Panc1 (cell line): ENCODE data around the gene CEP83. TPM values are rescaled to one million over a fixed set of nuclear protein-coding genes. Genes with fewer than 3 reads are reported as not detected.

Experiments
- ATAC-seq: fragments of 200-7000 bp; cut with Tn5 transposase; 2 replicates; pipeline ENCODE4 v1.9.1; 2020; ENCODE audit warnings: mild to moderate bottlenecking, moderate library complexity
- BruUV-seq: library from RNA; stranded (reverse); fragments of 400-500 nt; replicated peaks from 2 replicates; lab custom pipeline; 2021; lab: Mats Ljungman, UMichigan
- CTCF ChIA-PET: fragments of 300-600 bp; sonication (Branson Sonifier 250); formaldehyde crosslinking; loops from one replicate; lab custom pipeline; 2022; ENCODE audit warnings: antibody characterized with exemption; lab: Charles Lee
- POLR2A ChIA-PET: fragments of 300-600 bp; sonication (Branson Sonifier 250); formaldehyde crosslinking; loops from one replicate; lab custom pipeline; 2022; ENCODE audit warnings: antibody characterized with exemption; lab: Charles Lee
- DNase-seq: peaks from one replicate; pipeline ENCODE4 v3.0.0-alpha.2; 2010; ENCODE audit warnings: low read depth, low spot score
- H3K27ac ChIP-seq: 2 replicates; pipeline ENCODE4 v1.5.1; 2011; ENCODE audit warnings: mild to moderate bottlenecking, low read length, inconsistent platforms
- H3K27me3 ChIP-seq: fragments of 200-500 bp; sonication (Bioruptor generic); 2 replicates; pipeline ENCODE4 v1.6.0; 2014; ENCODE audit warnings: low read length, inconsistent platforms; ENCODE audit not compliant: control insufficient read depth, insufficient read depth
- H3K36me3 ChIP-seq: fragments of 200-500 bp; sonication (Bioruptor generic); 2 replicates; pipeline ENCODE4 v1.5.1; 2014; ENCODE audit warnings: inconsistent platforms, mild to moderate bottlenecking, low read length, moderate library complexity; ENCODE audit not compliant: control insufficient read depth, insufficient read depth
- H3K4me1 ChIP-seq: 2 replicates; pipeline ENCODE4 v1.5.1; 2011; ENCODE audit warnings: inconsistent platforms, mild to moderate bottlenecking, low read length, moderate library complexity; ENCODE audit not compliant: control insufficient read depth, insufficient read depth
- H3K4me3 ChIP-seq, 2 experiments: 2 replicates each; pipeline ENCODE4 v1.5.1; 2011 to 2012; ENCODE audit warnings: low read depth in 2 of 2, low read length in 2 of 2, mild to moderate bottlenecking in 2 of 2, inconsistent platforms in 1 of 2, moderate library complexity in 1 of 2
- H3K9me3 ChIP-seq: fragments of 200-500 bp; sonication (Bioruptor generic); 2 replicates; pipeline ENCODE4 v1.5.1; 2014; ENCODE audit warnings: low read depth, mild to moderate bottlenecking, inconsistent platforms, low read length, moderate library complexity; ENCODE audit not compliant: control insufficient read depth, insufficient read depth
- POLR2AphosphoS5 ChIP-seq: IDR thresholded peaks from 2 replicates; pipeline ENCODE4 v1.6.1; 2012; ENCODE audit warnings: mild to moderate bottlenecking, low read depth, low read length, moderate library complexity
- REST ChIP-seq, 2 experiments: IDR thresholded peaks; 2 replicates each; pipeline ENCODE4 v1.6.1; 2011 to 2012; ENCODE audit warnings: low read depth in 2 of 2, control low read depth in 1 of 2, low read length in 1 of 2, mild to moderate bottlenecking in 1 of 2, moderate library complexity in 1 of 2; ENCODE audit not compliant: insufficient read depth in 1 of 2
- SIN3A ChIP-seq: IDR thresholded peaks from 2 replicates; pipeline ENCODE4 v1.6.1; 2012; ENCODE audit warnings: low read depth, mild to moderate bottlenecking, low read length, moderate library complexity, borderline replicate concordance; ENCODE audit not compliant: insufficient read depth
- TCF7L2 ChIP-seq: IDR thresholded peaks from 2 replicates; pipeline ENCODE4 v1.6.1; 2011; ENCODE audit warnings: mild to moderate bottlenecking, low read depth, low read length, inconsistent platforms
- in situ Hi-C: cut with HindIII; loops from 2 replicates; pipeline ENCODE4 v1.10.0; 2016; ENCODE audit warnings: low sequenced_read_pairs, low pct_unique_long_range_greater_than_20kb
- intact Hi-C: fragments of 100-400 bp; cut with micrococcal nuclease; formaldehyde crosslinking; loops from one replicate; pipeline ENCODE4 v1.10.0; 2022; ENCODE audit not compliant: unreplicated experiment
- total RNA-seq: library from RNA; stranded (reverse); gene quantifications from one replicate; pipeline ENCODE4 v1.2.1, GENCODE V29; 2021; ENCODE audit not compliant: unreplicated experiment
- TF ChIP-seq, protein P1 (sequence below): fragments of 450-650 bp; IDR thresholded peaks from 2 replicates; pipeline ENCODE4 v1.5.1; 2017; ENCODE audit warnings: mild to moderate bottlenecking

CEP83 gene
- total RNA-seq, 1 experiment from 2014 or later: 28.0 TPM

GRCh38 chr12:94308612-94309011 is 151.1 kb downstream of the CEP83 start:
- no peak for ATAC-seq
- DNase-seq: no peak
- peaks cover 13% of the 10 kb centered on the region; the same call in 1 of the 2 replicates for H3K36me3 ChIP-seq
- H3K27me3 ChIP-seq: no peaks in the 10 kb centered on the region
- H3K27ac ChIP-seq: no peak overlapping the region
- TF ChIP-seq, protein P1, sequence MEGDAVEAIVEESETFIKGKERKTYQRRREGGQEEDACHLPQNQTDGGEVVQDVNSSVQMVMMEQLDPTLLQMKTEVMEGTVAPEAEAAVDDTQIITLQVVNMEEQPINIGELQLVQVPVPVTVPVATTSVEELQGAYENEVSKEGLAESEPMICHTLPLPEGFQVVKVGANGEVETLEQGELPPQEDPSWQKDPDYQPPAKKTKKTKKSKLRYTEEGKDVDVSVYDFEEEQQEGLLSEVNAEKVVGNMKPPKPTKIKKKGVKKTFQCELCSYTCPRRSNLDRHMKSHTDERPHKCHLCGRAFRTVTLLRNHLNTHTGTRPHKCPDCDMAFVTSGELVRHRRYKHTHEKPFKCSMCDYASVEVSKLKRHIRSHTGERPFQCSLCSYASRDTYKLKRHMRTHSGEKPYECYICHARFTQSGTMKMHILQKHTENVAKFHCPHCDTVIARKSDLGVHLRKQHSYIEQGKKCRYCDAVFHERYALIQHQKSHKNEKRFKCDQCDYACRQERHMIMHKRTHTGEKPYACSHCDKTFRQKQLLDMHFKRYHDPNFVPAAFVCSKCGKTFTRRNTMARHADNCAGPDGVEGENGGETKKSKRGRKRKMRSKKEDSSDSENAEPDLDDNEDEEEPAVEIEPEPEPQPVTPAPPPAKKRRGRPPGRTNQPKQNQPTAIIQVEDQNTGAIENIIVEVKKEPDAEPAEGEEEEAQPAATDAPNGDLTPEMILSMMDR: no peak
- TF ChIP-seq POLR2AphosphoS5 (no peak), REST (IDR thresholded peaks at IDR 0.05; ENCODE audit: insufficient read depth in 1 of 2, low read depth in 2 of 2, low read length in 1 of 2) (no peak), SIN3A (no peak), TCF7L2 (no peak)
- H3K4me1 ChIP-seq: no peaks in the 10 kb centered on the region
- intact Hi-C loops (no loop called here), in situ Hi-C loops (no loop called here)
- POLR2A ChIA-PET: no interaction called here
- H3K9me3 ChIP-seq: no peaks in the 10 kb centered on the region
- BruUV-seq: no TSS peak
- H3K4me3 ChIP-seq: no peak overlapping the region
- CTCF ChIA-PET: no interaction called here

DNA sequence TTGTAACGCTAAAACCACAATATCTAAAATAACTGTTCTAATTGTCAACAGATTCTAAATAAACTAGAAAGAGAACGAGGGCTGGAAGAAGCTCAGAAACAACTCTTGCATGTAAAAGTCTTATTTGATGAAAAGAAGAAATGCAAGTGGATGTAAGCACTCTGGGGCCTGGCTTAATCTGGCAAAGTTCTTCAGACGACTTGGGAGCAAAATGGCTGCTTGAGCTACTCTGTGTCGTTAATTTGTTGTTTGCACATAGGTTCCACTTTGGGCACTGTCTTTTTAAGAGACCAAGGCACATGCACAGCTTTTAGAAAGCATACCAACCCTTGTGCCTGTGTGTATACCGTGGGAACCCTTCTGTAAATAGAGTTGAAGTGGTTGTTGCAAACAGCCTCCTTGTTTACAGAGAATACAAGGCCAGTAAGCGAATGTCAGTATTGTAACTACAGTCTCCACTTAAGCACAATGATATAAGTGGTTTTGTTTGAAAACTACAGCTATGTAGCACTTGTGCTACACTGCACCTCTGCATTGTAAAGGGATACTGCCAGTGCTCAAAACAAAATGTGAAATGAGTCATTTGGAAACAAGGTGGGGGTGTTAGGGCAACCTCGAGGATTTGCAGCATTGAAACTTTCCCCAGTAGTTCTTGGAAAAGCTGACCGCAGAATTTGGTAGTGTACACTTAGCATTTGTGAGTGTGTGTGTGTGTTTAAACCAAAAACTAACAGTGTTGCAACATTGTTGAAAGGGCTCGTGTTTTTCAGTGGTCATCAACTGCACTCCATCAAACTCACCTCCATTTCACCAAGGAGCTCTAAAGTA is 154.3 kb downstream of the CEP83 start:
- no peak for ATAC-seq
- POLR2A ChIA-PET: no interaction called here

More for the DNA sequence above, 154.3 kb downstream of the CEP83 start:
- intact Hi-C loops: no loop called here
- DNase-seq: no peak
- Histone ChIP-seq H3K4me3 (no peak overlapping the region), H3K9me3 (no peaks in the 10 kb centered on the region), H3K27ac (no peak overlapping the region), H3K4me1 (no peaks in the 10 kb centered on the region), H3K36me3 (peaks cover 13% of the 10 kb centered on the region; the same call in 1 of the 2 replicates), H3K27me3 (no peaks in the 10 kb centered on the region)
- TF ChIP-seq REST (IDR thresholded peaks at IDR 0.05; ENCODE audit: insufficient read depth in 1 of 2, low read depth in 2 of 2, low read length in 1 of 2): no peak
- no peak for TF ChIP-seq POLR2AphosphoS5
- TF ChIP-seq, protein P1: no peak
- no peak for TF ChIP-seq TCF7L2
- no TSS peak for BruUV-seq
- in situ Hi-C loops: no loop called here
- CTCF ChIA-PET: no interaction called here
